Activated CD4-positive, alpha-beta T cell treated with anti-CD3 and anti-CD28 coated beads, Interleukin-10, Interleukin-2, amounts not matched to agents 100 ng/mL and 50 ng/mL, durations not matched to agents 16 hours and 8 hours (primary cell): ENCODE data around the gene IL19.

Source experiments
- DNase-seq: peaks from one replicate; pipeline ENCODE4 v3.0.0-alpha.2; 2020

Gene IL19

GRCh38 chr1:206770531-206771337, at the start of gene IL19:
Gene IL19, plus strand, starts transcription at chr1:206770773. Its CDS starts 65,890 bp downstream, at chr1:206836663.
- DNase-seq, result peak; percentile 38

DNA sequence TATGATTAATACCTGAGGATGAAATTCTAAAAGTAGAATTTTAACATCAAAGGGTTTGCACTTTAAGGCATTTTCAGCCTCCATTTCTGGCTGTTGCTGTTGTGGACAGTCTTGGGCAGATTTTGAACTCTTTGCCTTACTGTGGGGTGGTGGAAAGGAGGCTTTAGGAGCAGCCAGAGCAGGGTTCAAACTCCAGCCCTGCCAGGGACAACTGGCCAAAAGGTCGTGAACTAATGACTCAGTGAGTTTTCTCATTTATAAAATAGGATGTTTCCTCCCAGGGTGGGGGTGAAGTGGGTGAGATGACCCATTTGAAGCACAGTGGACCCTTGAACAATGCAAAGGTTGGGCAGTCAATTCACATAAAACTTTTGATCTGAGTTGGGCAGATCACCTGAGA, 49.1 kb upstream of the IL19 start:
- DNase-seq, result no peak

DNA sequence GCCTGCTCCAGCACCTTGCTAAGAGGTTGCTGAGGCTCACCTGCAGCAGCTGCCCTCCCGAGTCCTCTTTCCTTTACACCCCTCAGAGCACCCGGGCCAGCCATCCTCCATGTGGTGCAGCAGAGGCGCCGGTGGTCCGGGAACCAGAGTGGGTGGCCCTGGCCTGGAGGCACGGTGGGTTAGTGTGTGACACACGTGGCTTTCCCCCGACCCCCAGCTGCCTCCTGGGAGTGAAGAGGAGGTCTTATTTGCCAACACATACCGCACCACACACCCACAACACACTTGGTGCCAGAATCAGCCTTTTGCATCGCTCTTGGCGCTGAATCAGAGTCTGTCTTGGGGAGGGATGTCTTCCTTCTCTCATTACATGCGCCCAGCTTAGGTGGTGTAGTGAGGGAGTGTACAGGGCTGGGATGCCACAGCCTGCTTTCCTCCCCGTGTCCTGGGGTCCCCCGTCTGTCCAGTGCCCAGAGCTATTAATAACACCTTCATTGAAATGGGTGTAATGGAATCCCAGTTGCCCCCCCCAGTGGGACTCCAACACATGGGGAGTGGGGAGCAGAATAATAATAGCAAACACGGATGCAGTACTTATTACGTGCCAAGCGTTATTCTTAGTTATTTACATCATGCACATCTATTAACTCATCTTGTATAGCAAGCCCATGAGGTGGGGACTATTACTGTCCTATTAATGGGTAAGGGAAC, 47.7 kb upstream of the IL19 start:
- no peak for DNase-seq

DNA sequence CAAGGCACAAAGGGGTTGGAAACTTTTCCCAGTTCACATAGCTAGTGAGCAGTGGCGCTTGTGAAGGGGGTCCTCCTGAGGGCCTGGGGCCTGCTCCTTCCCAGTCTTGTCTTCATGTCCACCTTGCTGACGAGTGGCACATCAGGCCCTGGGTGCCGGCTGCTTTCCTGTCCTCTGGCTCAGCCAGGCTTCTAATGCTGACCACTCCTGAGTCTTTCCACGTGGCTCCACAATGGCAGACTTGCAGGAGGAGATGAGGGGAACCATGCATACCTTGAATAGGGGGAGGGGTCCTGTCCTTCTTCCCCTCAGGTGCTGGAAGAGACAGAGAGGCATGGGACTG, 47.1 kb upstream of the IL19 start:
- no peak for DNase-seq

- no peak for DNase-seq
Measured at GRCh38 chr1:206723805-206724472, 46.6 kb upstream of the IL19 start.

DNA sequence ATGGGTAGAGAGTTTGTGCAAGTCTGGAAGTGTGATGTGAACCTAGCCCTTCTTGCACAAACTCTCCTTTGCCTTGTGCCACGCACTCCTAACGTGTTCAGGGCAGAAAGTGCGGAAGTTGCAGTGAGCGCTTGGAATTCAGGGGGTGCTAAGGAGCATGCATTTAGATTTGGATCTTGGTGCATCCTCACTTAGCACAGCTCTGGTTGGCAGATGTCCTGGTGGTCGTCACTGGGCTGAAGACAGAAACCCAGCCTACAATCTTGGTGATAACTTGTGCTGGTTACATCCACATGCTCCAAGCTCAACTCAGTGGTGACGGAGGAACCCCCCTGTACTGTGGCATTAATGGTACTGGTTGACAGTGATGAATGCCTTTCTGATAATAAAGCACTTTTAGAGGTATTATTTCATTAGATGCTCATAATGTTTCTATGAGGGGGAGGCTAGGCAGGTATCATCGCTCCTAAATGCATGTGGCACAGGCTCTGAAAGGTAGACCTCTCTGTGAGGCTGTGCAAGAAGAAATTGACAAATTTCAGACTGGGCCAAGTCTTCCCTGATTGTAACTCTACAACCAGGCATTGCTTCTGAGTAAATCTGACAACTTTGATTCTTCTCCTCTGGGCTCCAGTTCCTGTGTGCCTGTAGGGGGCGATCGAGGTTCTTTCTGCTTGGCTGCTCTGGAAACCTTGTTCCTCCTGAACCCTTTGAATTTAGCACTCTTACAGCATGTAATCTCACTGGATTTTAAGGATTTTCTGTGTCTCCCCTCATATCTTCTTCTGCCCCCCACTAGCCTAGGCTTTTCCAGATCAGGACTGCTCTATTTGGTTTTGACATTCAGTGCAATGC, 45.2 kb upstream of the IL19 start:
- peak; percentile 71 for DNase-seq

GRCh38 chr1:206727981-206728696, 42.4 kb upstream of the IL19 start:
- no peak for DNase-seq

GRCh38 chr1:206728697-206728987, 41.9 kb upstream of the IL19 start:
- no peak for DNase-seq

- DNase-seq, result no peak
Measured at GRCh38 chr1:206729050-206729449, 41.5 kb upstream of the IL19 start.

DNA sequence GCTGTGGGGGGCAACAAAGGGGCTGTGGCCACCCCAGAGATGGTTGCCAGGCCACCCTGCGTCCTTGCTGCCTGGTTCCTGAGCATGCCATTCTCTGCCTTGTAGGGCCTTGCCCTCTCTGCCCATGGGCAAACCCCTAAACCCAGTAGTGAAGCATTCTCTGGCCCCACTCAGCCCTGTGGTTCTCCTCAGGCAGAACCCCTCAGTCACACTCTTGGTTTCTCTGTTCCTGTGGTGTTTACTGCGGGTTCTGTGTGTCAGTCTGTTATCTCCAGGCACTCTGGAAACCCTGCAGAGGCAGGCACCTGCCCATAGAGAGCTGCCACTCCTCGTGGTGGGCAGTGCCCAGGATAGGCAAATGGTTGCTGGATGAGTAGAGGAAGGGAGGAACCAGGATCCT, 41.1 kb upstream of the IL19 start:
- DNase-seq, result no peak

GRCh38 chr1:206732508-206732907, 38.1 kb upstream of the IL19 start:
- DNase-seq, result no peak

DNA sequence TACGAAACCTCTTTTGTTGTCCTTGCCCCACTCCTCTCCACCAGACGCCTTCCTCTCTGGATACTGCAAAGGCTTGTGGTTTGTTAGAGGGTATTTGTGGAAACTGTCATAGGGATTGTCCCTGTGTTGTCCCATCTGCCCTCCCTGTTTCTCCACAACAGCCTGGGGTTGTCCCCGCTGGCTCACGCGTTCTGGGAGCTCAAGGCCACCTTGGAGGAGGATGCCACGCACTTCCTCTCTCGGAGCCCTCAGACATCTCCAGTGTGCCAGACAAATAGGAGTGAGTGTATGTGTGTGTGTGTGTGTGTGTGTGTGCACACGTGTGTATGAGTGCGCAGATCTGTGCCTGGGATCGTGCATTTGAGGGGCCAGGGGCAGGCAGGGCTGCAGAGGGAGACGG, 37.6 kb upstream of the IL19 start:
- DNase-seq, result no peak

DNA sequence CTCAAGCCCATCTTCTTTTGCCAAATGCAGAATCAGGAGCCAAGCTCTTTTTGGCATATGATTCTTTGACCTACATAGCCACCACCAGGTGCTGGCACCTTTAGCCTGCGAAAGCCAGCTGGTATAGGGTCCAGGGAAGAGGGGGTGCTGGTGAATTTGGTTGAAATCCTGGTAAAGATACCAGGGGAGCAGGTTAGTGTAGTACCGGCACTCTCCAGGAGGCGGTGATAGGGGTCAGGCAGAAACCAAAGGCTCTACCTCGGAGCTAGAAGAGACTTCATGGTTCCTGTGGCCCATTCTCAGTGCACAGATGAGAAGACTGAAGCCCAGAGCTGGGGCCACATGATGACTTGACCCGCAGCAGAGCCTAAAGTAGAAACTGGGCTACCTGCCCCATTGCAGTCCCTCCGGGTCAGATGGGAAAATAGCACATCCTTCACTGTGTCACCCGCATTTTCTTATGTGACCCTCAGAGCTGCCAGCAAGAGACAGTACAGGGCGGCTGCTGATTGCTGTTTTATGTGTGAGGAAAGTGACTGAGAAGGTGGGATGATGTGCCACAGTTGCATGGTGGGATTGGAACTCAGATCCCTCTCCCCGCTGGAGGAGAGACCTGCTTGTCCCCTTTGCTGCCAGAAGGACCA, 36.0 kb upstream of the IL19 start:
- DNase-seq, result peak; percentile 73

- DNase-seq, result no peak
Measured at GRCh38 chr1:206735553-206736031, 35.0 kb upstream of the IL19 start.

DNA sequence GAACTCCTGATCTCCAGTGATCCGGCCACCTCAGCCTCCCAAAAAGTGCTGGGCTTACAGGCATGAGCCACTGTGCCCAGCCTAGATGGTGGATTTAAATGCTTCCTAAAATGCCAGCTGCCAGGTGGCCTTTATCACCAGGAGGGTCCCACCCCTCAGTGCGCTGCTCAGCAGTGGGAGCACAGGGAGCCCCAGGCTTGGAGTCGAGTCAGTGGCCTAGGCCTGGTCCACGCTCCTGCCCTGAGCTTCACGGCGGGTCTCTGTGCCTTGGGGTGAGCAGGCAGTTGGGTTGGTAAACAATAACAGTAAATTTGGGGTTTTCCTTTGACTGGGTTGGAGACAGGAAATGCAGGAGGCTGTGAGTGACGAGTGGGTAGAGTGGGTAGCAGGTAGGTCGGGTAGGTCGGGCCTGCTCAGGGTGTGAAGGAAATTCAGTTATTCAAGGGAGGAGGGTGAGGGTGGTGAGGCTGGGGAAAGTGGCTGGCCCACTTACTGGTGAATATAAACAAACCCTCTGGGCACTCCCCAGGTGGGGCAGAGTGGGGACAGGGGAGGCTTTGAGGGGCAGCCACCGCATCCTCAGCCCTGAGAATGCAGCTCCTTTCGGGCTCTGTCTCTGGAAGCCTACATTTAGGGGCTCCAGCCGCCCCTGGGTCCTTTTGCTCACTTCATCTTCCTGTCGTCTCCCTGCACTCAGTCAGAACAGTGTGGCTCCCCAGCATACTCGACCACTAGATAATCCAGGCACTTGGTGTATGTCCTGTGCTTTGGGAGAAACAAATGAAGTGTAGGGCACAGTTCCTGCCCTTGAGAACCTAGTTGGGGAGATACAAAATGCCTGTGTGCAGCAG, 33.5 kb upstream of the IL19 start:
- peak; percentile 81 for DNase-seq

DNA sequence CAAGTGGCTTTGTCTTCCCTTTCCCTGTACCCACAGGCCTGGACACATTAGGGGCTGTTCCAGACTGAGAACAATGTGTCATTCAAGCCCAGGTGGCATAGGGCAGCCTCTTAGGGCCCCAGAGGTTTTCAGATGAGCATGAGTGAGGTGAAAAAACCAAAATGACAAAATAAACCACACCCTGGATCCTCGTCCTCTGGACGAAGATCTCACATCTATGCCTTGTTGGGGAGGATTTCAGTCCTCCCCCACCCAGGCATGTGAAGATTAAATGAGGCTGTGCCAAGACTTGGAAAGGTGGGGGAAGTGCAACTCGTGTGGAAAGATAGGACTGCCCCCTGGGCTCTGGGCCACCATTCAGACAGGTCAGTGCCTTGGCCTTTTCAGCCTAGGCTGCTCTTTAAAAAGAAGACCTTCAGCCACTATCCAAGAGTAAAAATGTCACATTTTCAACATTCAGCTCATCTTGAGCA, 32.8 kb upstream of the IL19 start:
- DNase-seq, result peak; percentile 74

GRCh38 chr1:206738370-206739366, 31.9 kb upstream of the IL19 start:
- no peak for DNase-seq

DNA sequence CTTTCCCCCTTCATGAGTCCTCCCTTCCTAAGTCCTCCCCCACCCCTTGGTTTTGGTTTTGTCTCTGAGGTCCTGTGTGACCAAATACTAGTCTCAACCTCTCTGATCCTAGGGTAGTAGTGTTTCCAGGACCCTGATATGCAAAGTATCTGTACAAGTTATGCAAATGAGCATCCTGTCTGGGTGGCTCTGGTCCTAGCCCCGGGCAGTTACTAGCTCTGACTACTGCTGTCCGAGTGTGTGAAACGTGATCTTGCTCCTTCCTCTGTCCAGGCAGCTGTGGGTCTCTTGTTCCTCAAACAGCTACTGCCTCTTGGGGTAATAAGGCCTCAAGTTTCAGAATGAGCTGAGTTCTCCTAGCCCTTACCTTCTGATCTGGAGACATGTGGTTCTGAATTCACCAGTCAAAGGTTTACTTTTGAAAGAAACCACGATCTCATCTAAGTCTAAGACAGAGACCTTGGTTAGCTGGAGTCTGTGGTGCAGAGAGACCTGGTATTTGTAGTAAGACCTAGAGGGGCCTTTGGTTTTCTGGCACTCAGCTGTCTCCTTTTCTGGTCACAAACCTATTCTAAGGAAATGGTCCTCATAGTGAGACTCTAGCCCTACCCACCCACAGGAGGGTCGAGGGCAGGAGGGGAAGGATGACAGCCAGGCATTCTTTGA, 31.0 kb upstream of the IL19 start:
- peak; percentile 89 for DNase-seq
